ENCODE data around the gene SLC35E1.
"Not testable (repeated sequence)": the region's sequence is repeated elsewhere in the genome, so short reads cannot be mapped to it uniquely, and the experiment has no call there.

SLC35E1 gene

DNA sequence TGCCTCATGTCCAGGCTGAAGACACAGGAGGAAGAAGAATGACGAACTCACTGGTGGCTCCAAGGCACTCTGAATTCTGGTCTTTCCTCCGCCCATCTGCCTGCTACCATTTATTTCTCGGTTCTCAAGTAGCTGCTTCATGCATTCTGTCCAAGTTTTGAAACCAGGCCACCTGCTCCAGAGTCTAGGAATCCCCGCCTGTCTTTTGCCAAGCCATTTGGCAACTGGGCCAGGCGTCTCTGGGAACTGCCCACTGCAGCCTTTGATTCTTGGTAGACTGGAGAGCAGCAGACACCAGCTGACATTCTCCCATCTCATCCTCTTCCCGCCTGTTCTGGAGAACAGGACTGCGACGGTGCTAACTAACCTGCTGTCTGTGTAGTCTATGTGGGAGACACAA is 10.8 kb downstream of the SLC35E1 start:
- H3K9me3 ChIP-seq (ENCODE audit: insufficient read depth, low read length, severe bottlenecking) = no peaks in the 10 kb centered on the region
- peaks cover 5% of the 10 kb centered on the region; the same call in 1 of the 2 replicates for H4K20me1 ChIP-seq (ENCODE audit: insufficient read depth, low read length)
- H3K27me3 ChIP-seq (ENCODE audit: insufficient read depth, low read length, poor library complexity) = no peaks in the 10 kb centered on the region
- peaks cover 13% of the 10 kb centered on the region for H3K79me2 ChIP-seq (ENCODE audit: insufficient read depth, low read length)
- H3K27ac ChIP-seq (ENCODE audit: low read length) = no peak overlapping the region
- no peak overlapping the region for H3K9ac ChIP-seq (ENCODE audit: low read depth, low read length)
- no peak overlapping the region for H3K4me3 ChIP-seq (ENCODE audit: low read depth in 1 of 2, low read length in 2 of 2)
- H3K36me3 ChIP-seq (ENCODE audit: insufficient read depth, low read length) = peaks cover 68% of the 10 kb centered on the region
- DNase-seq = no peak
- no peak overlapping the region for H3K4me2 ChIP-seq (ENCODE audit: insufficient read depth, low read length)
- ATAC-seq (ENCODE audit: insufficient read depth, low read depth) = no peak
- H2AFZ ChIP-seq (ENCODE audit: low read depth, low read length) = no peak overlapping the region
- peaks cover 12% of the 10 kb centered on the region for H3K4me1 ChIP-seq (ENCODE audit: insufficient read depth, low read length)
- TF ChIP-seq EZH2 (IDR thresholded peaks at IDR 0.05; ENCODE audit: borderline replicate concordance, low read depth, low read length, severe bottlenecking) (no peak), CTCF (IDR thresholded peaks at IDR 0.05; ENCODE audit: borderline replicate concordance, extremely low read depth, low read length, poor library complexity, severe bottlenecking) (no peak)

DNA sequence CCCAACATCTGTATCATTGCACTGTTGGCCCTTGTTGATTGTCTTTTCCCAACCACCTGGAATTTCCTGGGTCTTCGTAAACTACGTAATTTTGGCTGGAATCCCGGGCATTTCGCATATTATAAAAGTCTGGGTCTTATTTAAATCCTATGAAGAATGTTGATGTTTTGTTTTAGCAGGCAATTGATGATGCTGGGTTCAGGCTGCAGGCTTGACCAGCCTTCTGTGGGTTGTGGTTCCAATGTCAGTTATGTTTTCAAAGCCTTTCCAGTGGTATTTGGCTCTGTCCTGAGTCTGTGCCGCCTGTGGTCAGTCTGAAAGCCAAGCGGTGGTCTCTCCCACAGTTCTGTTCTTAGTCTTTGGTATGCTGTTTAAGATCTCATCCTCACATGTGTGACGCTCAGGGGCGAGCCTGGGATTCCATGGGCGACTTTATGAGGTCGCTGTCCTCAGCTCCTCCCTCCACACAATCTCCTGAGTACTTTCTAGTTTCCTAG is 12.4 kb downstream of the SLC35E1 start:
- H3K4me2 ChIP-seq (ENCODE audit: insufficient read depth, low read length) = no peak overlapping the region
- no peaks in the 10 kb centered on the region for H3K9me3 ChIP-seq (ENCODE audit: insufficient read depth, low read length, severe bottlenecking)
- H3K79me2 ChIP-seq (ENCODE audit: insufficient read depth, low read length) = peaks cover 12% of the 10 kb centered on the region
- no peak overlapping the region for H3K9ac ChIP-seq (ENCODE audit: low read depth, low read length)
- H3K4me1 ChIP-seq (ENCODE audit: insufficient read depth, low read length) = no peaks in the 10 kb centered on the region
- no peak for DNase-seq
- H3K27ac ChIP-seq (ENCODE audit: low read length) = no peak overlapping the region
- no peak overlapping the region for H3K4me3 ChIP-seq (ENCODE audit: low read depth in 1 of 2, low read length in 2 of 2)
- TF ChIP-seq CTCF (IDR thresholded peaks at IDR 0.05; ENCODE audit: borderline replicate concordance, extremely low read depth, low read length, poor library complexity, severe bottlenecking) (no peak), EZH2 (IDR thresholded peaks at IDR 0.05; ENCODE audit: borderline replicate concordance, low read depth, low read length, severe bottlenecking) (no peak)
- H3K36me3 ChIP-seq (ENCODE audit: insufficient read depth, low read length) = peaks cover 72% of the 10 kb centered on the region
- H2AFZ ChIP-seq (ENCODE audit: low read depth, low read length) = no peak overlapping the region
- no peaks in the 10 kb centered on the region for H3K27me3 ChIP-seq (ENCODE audit: insufficient read depth, low read length, poor library complexity)
- peaks cover 12% of the 10 kb centered on the region; the same call in 1 of the 2 replicates for H4K20me1 ChIP-seq (ENCODE audit: insufficient read depth, low read length)
- no peak for ATAC-seq (ENCODE audit: insufficient read depth, low read depth)

DNA sequence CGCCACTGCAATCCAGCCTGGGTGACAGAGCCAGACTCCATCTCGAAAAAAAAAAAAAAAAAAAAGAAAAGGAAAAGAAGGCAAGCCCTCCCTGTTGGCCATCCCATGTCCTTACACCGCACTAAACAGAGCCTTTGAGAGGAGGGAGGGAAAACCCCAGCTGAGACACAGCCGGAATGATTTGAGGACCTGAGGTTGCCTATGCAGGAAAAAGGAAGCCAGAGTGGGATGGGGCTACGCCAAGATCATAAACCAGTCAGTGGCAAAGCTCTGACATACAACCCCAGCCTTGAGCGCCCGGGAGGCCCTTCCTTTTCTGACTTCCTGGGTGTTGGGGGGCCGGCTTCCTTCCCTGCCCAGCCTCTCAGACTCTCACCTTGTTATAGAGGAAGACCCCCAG is 17.4 kb downstream of the SLC35E1 start:
- DNase-seq (no peak), ATAC-seq (ENCODE audit: insufficient read depth, low read depth) (no peak)
- Histone ChIP-seq H3K36me3 (ENCODE audit: insufficient read depth, low read length) (peaks cover 67% of the 10 kb centered on the region), H3K27ac (ENCODE audit: low read length) (no peak overlapping the region), H3K9ac (ENCODE audit: low read depth, low read length) (no peak overlapping the region), H3K4me2 (ENCODE audit: insufficient read depth, low read length) (no peak overlapping the region), H4K20me1 (ENCODE audit: insufficient read depth, low read length) (peaks cover 7% of the 10 kb centered on the region; the same call in 1 of the 2 replicates), H3K9me3 (ENCODE audit: insufficient read depth, low read length, severe bottlenecking) (no peaks in the 10 kb centered on the region), H3K79me2 (ENCODE audit: insufficient read depth, low read length) (peaks cover 12% of the 10 kb centered on the region), H3K4me1 (ENCODE audit: insufficient read depth, low read length) (no peaks in the 10 kb centered on the region), H3K4me3 (ENCODE audit: low read depth in 1 of 2, low read length in 2 of 2) (no peak overlapping the region), H3K27me3 (ENCODE audit: insufficient read depth, low read length, poor library complexity) (no peaks in the 10 kb centered on the region), H2AFZ (ENCODE audit: low read depth, low read length) (no peak overlapping the region)
- TF ChIP-seq EZH2 (IDR thresholded peaks at IDR 0.05; ENCODE audit: borderline replicate concordance, low read depth, low read length, severe bottlenecking) = no peak
- TF ChIP-seq CTCF (IDR thresholded peaks at IDR 0.05; ENCODE audit: borderline replicate concordance, extremely low read depth, low read length, poor library complexity, severe bottlenecking) = no peak

DNA sequence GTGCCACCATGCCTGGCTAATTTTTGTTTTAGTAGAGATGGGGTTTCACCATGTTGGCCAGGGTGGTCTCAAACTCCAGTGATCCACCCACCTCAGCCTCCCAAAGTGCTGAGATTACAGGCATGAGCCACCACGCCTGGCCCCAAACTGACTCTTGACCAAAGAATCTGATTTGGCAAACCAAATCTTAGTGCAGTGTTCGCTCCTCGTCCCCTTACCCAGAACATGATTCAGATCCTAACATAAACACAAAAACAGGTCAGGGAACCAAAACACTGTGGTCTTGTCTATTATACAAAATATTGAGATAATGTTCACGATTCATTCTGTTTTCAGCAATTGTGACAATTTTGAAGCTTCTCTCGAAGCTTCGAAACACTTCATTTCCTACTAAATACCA is 20.3 kb downstream of the SLC35E1 start:
- not testable (repeated sequence) for H3K4me1 ChIP-seq (ENCODE audit: insufficient read depth, low read length); H3K9me3 ChIP-seq (ENCODE audit: insufficient read depth, low read length, severe bottlenecking); H4K20me1 ChIP-seq (ENCODE audit: insufficient read depth, low read length); H3K4me3 ChIP-seq (ENCODE audit: low read depth in 1 of 2, low read length in 2 of 2); H2AFZ ChIP-seq (ENCODE audit: low read depth, low read length); H3K9ac ChIP-seq (ENCODE audit: low read depth, low read length); ATAC-seq (ENCODE audit: insufficient read depth, low read depth); H3K27me3 ChIP-seq (ENCODE audit: insufficient read depth, low read length, poor library complexity); H3K4me2 ChIP-seq (ENCODE audit: insufficient read depth, low read length); H3K27ac ChIP-seq (ENCODE audit: low read length); DNase-seq
- Histone ChIP-seq H3K79me2 (ENCODE audit: insufficient read depth, low read length) (peaks cover 14% of the 10 kb centered on the region), H3K36me3 (ENCODE audit: insufficient read depth, low read length) (peaks cover 54% of the 10 kb centered on the region)

All from DND-41 (cell line).